K562 (cell line): Measurements from ENCODE around the gene AMOTL1. TPM values are rescaled to one million over a fixed set of nuclear protein-coding genes. Genes with fewer than 3 reads are reported as not detected.

Experiments used
- ATAC-seq: fragments of 200-7000 bp; cut with Tn5 transposase; 3 replicates; pipeline ENCODE4 v1.9.1; 2020; ENCODE audit warnings: moderate library complexity
- BruUV-seq: library from RNA; stranded (reverse); fragments of 400-500 nt; replicated peaks from 2 replicates; lab custom pipeline; 2021; lab: Mats Ljungman, UMichigan
- CTCF ChIA-PET: fragments of 300-600 bp; formaldehyde crosslinking; extraction: SDS; loops from one replicate; lab custom pipeline; 2021; ENCODE audit warnings: low intra/inter-chr PET ratio; lab: Yijun Ruan, JAX
- POLR2A ChIA-PET: fragments of 300-600, 350-650 bp; sonication (Branson Sonifier 250); formaldehyde crosslinking; extraction: SDS; loops from one replicate; lab custom pipeline; 2021; ENCODE audit warnings: antibody characterized with exemption, inconsistent platforms; lab: Yijun Ruan, JAX
- DNase-seq, 4 experiments: peaks; one replicate each; pipeline versions ENCODE4 v3.0.0 to v3.0.0-alpha.2; 2011 to 2018; ENCODE audit warnings: low spot score in 3 of 4, mixed read lengths in 3 of 4; ENCODE audit errors: extremely low read depth in 1 of 4
- FAIRE-seq: peaks from 2 replicates; lab custom pipeline; 2011; peaks lifted over from hg19 to GRCh38; lab: Jason Lieb, UNC
- H2AFZ ChIP-seq: 2 replicates; pipeline ENCODE4 v1.6.0; 2011; ENCODE audit warnings: low read depth, low read length, control low read depth, inconsistent platforms
- H3K27ac ChIP-seq: fragments of 200-600 bp; 3 replicates; pipeline ENCODE4 v1.8.0; 2011; ENCODE audit warnings: low read depth, mild to moderate bottlenecking, control low read depth, inconsistent platforms, low read length, moderate library complexity, mixed read lengths; ENCODE audit errors: extremely low read depth
- H3K27me3 ChIP-seq, 2 experiments: fragments of 300-600 bp in 1 of 2; 2 replicates in 1 of 2; 3 replicates in 1 of 2; pipeline versions ENCODE4 v1.6.0 to v1.8.0; 2011; ENCODE audit warnings: inconsistent platforms in 2 of 2, low read length in 2 of 2, mild to moderate bottlenecking in 1 of 2, mixed read lengths in 1 of 2, moderate library complexity in 1 of 2; ENCODE audit not compliant: control insufficient read depth in 2 of 2, insufficient read depth in 2 of 2
- H3K36me3 ChIP-seq: fragments of 300-600 bp; 3 replicates; pipeline ENCODE4 v1.8.0; 2011; ENCODE audit warnings: mild to moderate bottlenecking, low read length, inconsistent platforms; ENCODE audit not compliant: control insufficient read depth, insufficient read depth
- H3K4me1 ChIP-seq, 2 experiments: fragments of 200-600 bp in 1 of 2; replicated peaks in 1 of 2; 2 replicates in 1 of 2; 3 replicates in 1 of 2; pipeline versions ENCODE4 v1.5.1 to v1.8.0; 2011; ENCODE audit warnings: inconsistent platforms in 2 of 2, low read length in 2 of 2, mild to moderate bottlenecking in 1 of 2, mixed read lengths in 1 of 2, moderate library complexity in 1 of 2; ENCODE audit not compliant: control insufficient read depth in 2 of 2, insufficient read depth in 2 of 2
- H3K4me2 ChIP-seq: 2 replicates; pipeline ENCODE4 v1.6.1; 2011; ENCODE audit warnings: low read length, control low read depth, inconsistent platforms, mixed read lengths; ENCODE audit not compliant: insufficient read depth
- H3K4me3 ChIP-seq: fragments of 200-600 bp; sonication (generic), shearing (Covaris generic); 2 replicates; pipeline ENCODE4 v1.5.1; 2016; ENCODE audit warnings: control low read depth, inconsistent platforms
- H3K79me2 ChIP-seq: fragments of 200-600 bp; 3 replicates; pipeline ENCODE4 v1.8.0; 2011; ENCODE audit warnings: low read length, inconsistent platforms; ENCODE audit not compliant: control insufficient read depth, insufficient read depth
- H3K9ac ChIP-seq, 2 experiments: 2 replicates each; pipeline versions ENCODE4 v1.6.0 to v1.6.1; 2011; ENCODE audit warnings: low read depth in 2 of 2, low read length in 2 of 2, control low read depth in 1 of 2, inconsistent platforms in 1 of 2, mild to moderate bottlenecking in 1 of 2, mixed read lengths in 1 of 2; ENCODE audit not compliant: insufficient read depth in 1 of 2
- H3K9me1 ChIP-seq: one replicate; pipeline ENCODE4 v1.6.0; 2011; ENCODE audit warnings: inconsistent platforms, mild to moderate bottlenecking, low read length, moderate library complexity; ENCODE audit not compliant: control insufficient read depth, insufficient read depth
- H3K9me3 ChIP-seq: replicated peaks from 2 replicates; pipeline ENCODE4 v1.5.1; 2011; ENCODE audit warnings: low read depth, low read length, inconsistent platforms; ENCODE audit not compliant: control insufficient read depth, insufficient read depth
- H4K20me1 ChIP-seq: replicated peaks from 2 replicates; pipeline ENCODE4 v1.6.1; 2011; ENCODE audit warnings: low read length, inconsistent platforms, mixed read lengths; ENCODE audit not compliant: control insufficient read depth, insufficient read depth
- AFF1 ChIP-seq, 2 experiments: fragments of 450-650 bp; IDR thresholded peaks; 2 replicates each; pipeline ENCODE4 v1.6.1; 2018; ENCODE audit warnings: mild to moderate bottlenecking in 2 of 2, low read depth in 1 of 2; ENCODE audit not compliant: partially characterized antibody in 2 of 2
- C11orf30 ChIP-seq: fragments of 450-650 bp; IDR thresholded peaks from 2 replicates; pipeline ENCODE4 v1.6.1; 2016; ENCODE audit warnings: low read depth, mild to moderate bottlenecking
- JUND ChIP-seq, 2 experiments: IDR thresholded peaks; 2 replicates in 1 of 2; 3 replicates in 1 of 2; pipeline ENCODE4 v1.6.1; 2011; ENCODE audit warnings: borderline replicate concordance in 2 of 2, low read depth in 2 of 2, low read length in 2 of 2, improper control_type of control experiment in 1 of 2, missing biosample characterization in 1 of 2, missing genetic modification characterization in 1 of 2, missing genetic modification reagents in 1 of 2
- MAFG ChIP-seq: fragments of 450-650 bp; conservative IDR thresholded peaks from 2 replicates; pipeline ENCODE4 v1.6.1; 2016; ENCODE audit warnings: missing genetic modification characterization, missing compliant biosample characterization
- NFE2 ChIP-seq: IDR thresholded peaks from 2 replicates; pipeline ENCODE4 v1.6.1; 2014; ENCODE audit warnings: antibody characterized with exemption, low read depth
- ZNF316 ChIP-seq: fragments of 450-650 bp; IDR thresholded peaks from 2 replicates; pipeline ENCODE4 v1.6.1; 2016
- WGBS: fragments of 100-300 bp; shearing (Covaris generic); methylation state at CpG from one replicate; pipeline ENCODE4 v1.1.6; 2016; ENCODE audit warnings: low coverage, mixed read lengths; ENCODE audit not compliant: insufficient coverage; ENCODE audit errors: missing lambda C conversion rate; 5-methylcytosine and 5-hydroxymethylcytosine counted together
- in situ Hi-C: fragments of 300-500 bp; cut with MboI; formaldehyde crosslinking; loops from 4 replicates; pipeline ENCODE4 v1.15.0; 2018; ENCODE audit warnings: inconsistent platforms, mixed read lengths
- intact Hi-C: fragments of 100-400 bp; cut with micrococcal nuclease; formaldehyde crosslinking; loops from 2 replicates; pipeline ENCODE4 v1.14.2; 2022
- polyA plus RNA-seq, 8 experiments: library from polyadenylated mRNA; depleted of rRNA in 4 of 8; stranded (reverse) in 5 of 8; unstranded in 3 of 8; fragments of >200 nt; fragmentation: Nextera tagmentation in 2 of 8; fragmentation: Illumina TruSeq in 1 of 8; extraction: Ambion mirVana in 2 of 8; extraction: Trizol in 1 of 8; gene quantifications; 2 replicates each; pipeline versions ENCODE4 v1.2.1 to v1.2.3, GENCODE V29; 2011 to 2014; ENCODE audit warnings: inconsistent platforms in 1 of 8, missing spikeins in 1 of 8
- total RNA-seq, 7 experiments: library from RNA; depleted of rRNA in 6 of 7; stranded (reverse); fragments of >200 nt in 6 of 7; fragmentation: Illumina TruSeq in 2 of 7; extraction: Trizol in 2 of 7; gene quantifications; 2 replicates each; pipeline versions ENCODE4 v1.2.1 to v1.2.3, GENCODE V29; 2011 to 2021; ENCODE audit warnings: low replicate concordance in 1 of 7

AMOTL1 gene
- total and polyA plus RNA-seq, 9 of the 15 experiments (the other 6 are each of a cell fraction or from before 2014, with no cell fraction given), result 4.0 to 35.4 (median 14.0) TPM

DNA sequence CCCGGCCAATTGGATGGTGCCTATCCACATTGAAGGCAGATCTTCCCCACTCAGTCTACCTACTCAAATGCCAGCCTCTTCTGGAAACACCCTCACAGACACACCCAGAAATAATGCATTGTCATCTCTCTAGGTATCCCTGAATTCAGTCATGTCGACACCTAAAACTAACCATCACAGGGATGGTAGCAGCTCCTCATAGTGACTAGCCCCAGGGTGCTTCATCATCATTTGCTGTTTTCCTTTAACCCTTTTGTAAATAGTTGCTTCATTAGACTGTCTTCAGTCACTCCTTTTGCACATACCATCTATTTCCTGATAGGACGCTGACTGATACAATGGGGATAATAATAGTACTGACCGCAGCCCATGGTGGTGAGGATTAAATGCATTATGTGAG lies 18.8 kb upstream of the AMOTL1 start:
- Histone ChIP-seq H3K4me1 (peaks cover 3 to 24% of the 10 kb centered on the region in 2 experiments; a peak in 4 of 5 replicates), H3K27ac (no peak overlapping the region), H3K9me3 (no peaks in the 10 kb centered on the region), H3K79me2 (no peaks in the 10 kb centered on the region), H4K20me1 (no peaks in the 10 kb centered on the region), H3K4me2 (no peak overlapping the region), H3K9ac (no peak overlapping the region), H3K9me1 (no peaks in the 10 kb centered on the region), H3K36me3 (no peaks in the 10 kb centered on the region), H3K27me3 (no peaks in the 10 kb centered on the region), H2AFZ (no peak overlapping the region), H3K4me3 (no peak overlapping the region)
- no peak for FAIRE-seq
- no peak for DNase-seq
- WGBS, result 34% methylated on average over 4 of the region's 4 CpGs
- ChIA-PET CTCF (no interaction called here), POLR2A (no interaction called here)
- in situ Hi-C loops (no loop called here), intact Hi-C loops (no loop called here)
- peak; percentile 62 for TF ChIP-seq MAFG (tag)
- TF ChIP-seq NFE2, result peak; percentile 38; the same call in 1 of the 2 replicates
- TF ChIP-seq JUND (IDR thresholded peaks at IDR 0.05; ENCODE audit: borderline replicate concordance, low read depth, low read length), result no peak
- TF ChIP-seq JUND (tag; IDR thresholded peaks at IDR 0.05; ENCODE audit: borderline replicate concordance, low read depth, low read length), result no peak
- TF ChIP-seq AFF1 (IDR thresholded peaks at IDR 0.05; ENCODE audit: low read depth in 1 of 2, partially characterized antibody in 2 of 2), result no peak
- peak; percentile 32; the same call in 1 of the 2 replicates for TF ChIP-seq C11orf30
- peak; percentile 54; the same call in 1 of the 2 replicates for TF ChIP-seq ZNF316
- ATAC-seq, result no peak
- no TSS peak for BruUV-seq
